HG02610 (cell line): ENCODE results near the gene PCYT2.

ENCODE experiments used
- ATAC-seq: cut with Tn5 transposase; IDR thresholded peaks from one replicate; pipeline ENCODE4 v1.9.1; 2021; ENCODE audit warnings: mild to moderate bottlenecking, moderate library complexity; ENCODE audit not compliant: unreplicated experiment

PCYT2 gene

DNA sequence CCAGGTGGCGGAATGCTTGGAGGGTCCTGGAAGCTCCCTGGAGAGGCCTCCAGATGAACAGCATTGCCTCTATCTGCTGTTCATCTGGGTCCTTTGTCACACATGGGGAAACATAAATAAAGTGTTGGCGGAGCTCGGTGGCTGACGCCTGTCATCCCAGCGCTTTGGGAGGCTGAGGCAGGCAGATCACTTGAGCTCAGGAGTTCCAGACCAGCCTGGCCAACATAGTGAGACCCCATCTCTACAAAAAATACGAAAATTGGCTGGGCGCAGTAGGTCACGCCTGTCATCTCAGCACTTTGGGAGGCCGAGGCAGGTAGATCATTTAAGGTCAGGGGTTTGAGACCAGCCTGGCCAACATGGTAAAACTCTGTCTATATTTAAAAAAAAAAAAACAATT, 33.7 kb upstream of the PCYT2 start:
- ATAC-seq: no peak

GRCh38 chr17:81942167-81942553, 31.0 kb upstream of the PCYT2 start:
- no peak for ATAC-seq

DNA sequence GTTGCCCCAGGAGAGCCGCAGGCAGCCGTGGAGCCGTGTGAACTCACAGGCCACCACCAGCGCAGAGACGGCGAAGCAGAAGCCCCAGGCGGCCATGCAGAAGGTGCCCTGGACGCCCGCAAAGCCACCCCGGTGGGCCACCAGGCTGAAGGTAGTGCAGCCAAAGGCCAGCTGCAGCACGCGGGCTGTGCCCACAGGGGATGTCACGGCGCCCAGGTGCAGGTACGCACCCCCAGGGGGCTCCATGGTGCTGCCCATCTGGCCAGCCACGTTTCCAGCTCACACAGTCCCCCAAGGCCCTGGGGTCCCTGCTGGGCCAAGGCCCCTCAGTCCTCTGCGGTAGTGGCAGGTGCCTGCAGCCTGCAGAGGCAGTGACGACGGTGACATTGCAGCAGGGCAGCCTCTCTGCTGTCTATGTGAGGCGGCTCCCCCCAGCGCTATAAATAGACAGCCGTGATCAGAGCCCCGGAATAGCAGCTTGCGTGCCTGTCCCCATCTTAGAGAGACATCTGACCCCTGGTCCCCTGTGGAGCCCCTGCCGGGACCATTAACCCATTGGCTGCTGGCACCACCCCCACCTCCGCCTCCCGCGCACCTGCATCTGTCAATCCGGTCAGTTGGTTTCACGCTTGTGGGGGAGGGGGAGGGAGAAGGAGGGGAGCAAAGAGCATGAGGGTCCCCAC, 30.4 kb upstream of the PCYT2 start:
- ATAC-seq: no peak

GRCh38 chr17:81940538-81941483, 29.6 kb upstream of the PCYT2 start:
- no peak for ATAC-seq

DNA sequence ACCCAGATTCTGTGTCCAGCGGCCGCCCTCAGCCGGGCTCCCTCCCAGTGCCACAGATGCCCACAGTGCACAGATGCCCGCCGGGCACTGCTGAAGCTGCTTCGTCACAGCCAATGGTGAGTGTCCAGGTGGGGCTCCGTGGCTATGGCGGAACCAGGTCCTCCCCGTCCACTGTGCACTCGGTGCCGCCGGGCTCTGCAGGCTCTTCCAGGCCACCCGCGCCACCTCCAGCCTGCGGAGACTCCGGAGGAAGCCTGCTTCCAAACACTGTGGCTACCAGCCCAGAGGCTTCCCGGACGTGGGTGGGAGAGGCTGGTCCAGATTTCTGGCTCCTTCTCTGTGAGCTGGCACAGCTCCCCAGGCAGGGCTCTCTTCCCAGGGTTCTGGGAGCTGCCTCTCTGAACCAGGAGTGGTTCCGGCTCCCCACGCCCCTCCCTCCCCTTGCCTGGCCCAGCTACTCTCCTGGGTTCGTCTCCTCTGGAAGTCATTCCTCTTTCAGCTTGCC, 28.7 kb upstream of the PCYT2 start:
- no peak for ATAC-seq

- ATAC-seq: no peak
Measured at GRCh38 chr17:81939218-81939617, 28.0 kb upstream of the PCYT2 start.

DNA sequence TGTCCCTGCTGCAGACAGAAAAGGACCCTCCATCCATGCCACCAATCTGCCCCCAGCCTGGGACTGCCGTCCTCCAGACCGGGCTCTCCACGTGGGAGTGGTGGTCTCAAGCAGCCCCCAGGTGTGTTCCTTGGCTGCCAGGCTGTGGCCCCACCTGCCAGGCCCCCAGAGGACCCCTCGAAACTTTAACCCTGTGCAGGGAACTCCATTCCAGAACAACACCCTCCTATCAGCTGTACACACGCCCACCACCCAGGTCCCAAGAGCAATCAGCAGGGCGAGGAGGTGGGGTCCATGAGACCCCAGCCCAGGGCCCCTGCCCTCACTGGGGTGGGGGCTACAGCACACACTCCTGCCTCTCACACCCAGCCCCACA, 24.5 kb upstream of the PCYT2 start:
- ATAC-seq: no peak

- no peak for ATAC-seq
Measured at GRCh38 chr17:81934850-81935708, 23.9 kb upstream of the PCYT2 start.

GRCh38 chr17:81934098-81934757, 23.0 kb upstream of the PCYT2 start:
- no peak for ATAC-seq

- no peak for ATAC-seq
Measured at GRCh38 chr17:81933178-81933699, 22.0 kb upstream of the PCYT2 start.

DNA sequence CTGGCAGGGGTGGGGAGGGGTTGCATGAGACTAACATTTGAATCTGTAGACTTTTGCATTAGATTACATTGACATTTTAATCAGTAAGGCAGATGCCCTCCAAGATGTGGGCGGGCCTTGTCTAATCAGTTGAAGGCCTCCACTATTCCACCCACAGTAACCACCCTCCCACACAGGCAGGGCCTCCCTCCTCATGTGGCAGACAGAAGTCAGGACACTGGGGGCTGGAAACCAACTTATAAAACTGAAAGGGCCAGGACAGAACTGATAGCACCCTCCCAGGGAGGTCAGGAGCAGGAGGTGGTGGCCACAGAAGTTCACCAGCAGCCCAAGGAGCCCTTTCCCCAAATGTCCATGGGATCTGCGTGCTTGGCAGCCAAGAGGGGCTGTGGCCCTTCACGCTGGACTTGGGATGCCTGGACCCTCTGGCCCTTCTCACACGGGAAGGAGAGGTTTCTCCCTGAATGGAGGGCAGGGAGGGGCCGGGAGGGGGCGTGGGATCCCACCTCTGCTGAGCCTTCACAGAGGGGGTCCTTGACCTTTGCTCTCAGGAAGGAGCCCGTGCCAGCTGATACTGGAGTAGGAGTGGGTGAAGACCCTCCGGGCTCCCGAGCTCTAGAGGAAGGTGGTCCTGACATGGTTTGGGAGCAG, 21.3 kb upstream of the PCYT2 start:
- ATAC-seq: no peak

- no peak for ATAC-seq
Measured at GRCh38 chr17:81931557-81932332, 20.5 kb upstream of the PCYT2 start.

GRCh38 chr17:81931189-81931556, 20.0 kb upstream of the PCYT2 start:
- no peak for ATAC-seq

GRCh38 chr17:81930142-81931125, 19.2 kb upstream of the PCYT2 start:
- no peak for ATAC-seq

GRCh38 chr17:81929253-81930141, 18.3 kb upstream of the PCYT2 start:
- no peak for ATAC-seq

GRCh38 chr17:81928544-81929252, 17.5 kb upstream of the PCYT2 start:
- no peak for ATAC-seq
